Mesenteric fat pad (tissue), 1 donor: ENCODE measurements around the gene KCNMB4. TPM values are rescaled to one million over a fixed set of nuclear protein-coding genes. Genes with fewer than 3 reads are reported as not detected.

ENCODE experiments used
- total RNA-seq: library from RNA; stranded (reverse); fragmentation: NEBNext Ultra II Directional; extraction: Animal tissue kit (Norgen Biotek cat#: 25700); gene quantifications from one replicate; pipeline ENCODE4 v1.2.1, GENCODE V29; 2021
- donor health status: DM: yes; HTN: yes; CAD: no.

KCNMB4 gene
- total RNA-seq, 1 donor from 2014 or later: 1.2 TPM

Other genes starting within 250 kb of the KCNMB4 start
- gene CNOT2, start 122.9 kb upstream of the KCNMB4 start, total RNA-seq: 65.9 TPM